ENCODE data around the gene ELMO2. TPM values are rescaled to one million over a fixed set of nuclear protein-coding genes. Genes with fewer than 3 reads are reported as not detected.

ELMO2 gene
- total RNA-seq, 6 experiments from 2014 or later: 14.9 to 22.9 (median 17.4) TPM

- ATAC-seq (no peak), DNase-seq (no peak)
- Histone ChIP-seq H3K27me3 (no peaks in the 10 kb centered on the region), H3K36me3 (peaks cover 0 to 77% (median 19%) of the 10 kb centered on the region in 4 donors), H3K27ac (no peak overlapping the region), H3K4me3 (no peak overlapping the region), H3K9me3 (no peaks in the 10 kb centered on the region), H3K4me1 (no peaks in the 10 kb centered on the region)
- WGBS (ENCODE audit: insufficient coverage, low coverage, low lambda C conversion rate, missing lambda C conversion rate): 80% methylated on average over 1 of the region's 2 CpGs
- intact Hi-C loops (cut with DNase I): no loop called here
- TF ChIP-seq, protein P1, sequence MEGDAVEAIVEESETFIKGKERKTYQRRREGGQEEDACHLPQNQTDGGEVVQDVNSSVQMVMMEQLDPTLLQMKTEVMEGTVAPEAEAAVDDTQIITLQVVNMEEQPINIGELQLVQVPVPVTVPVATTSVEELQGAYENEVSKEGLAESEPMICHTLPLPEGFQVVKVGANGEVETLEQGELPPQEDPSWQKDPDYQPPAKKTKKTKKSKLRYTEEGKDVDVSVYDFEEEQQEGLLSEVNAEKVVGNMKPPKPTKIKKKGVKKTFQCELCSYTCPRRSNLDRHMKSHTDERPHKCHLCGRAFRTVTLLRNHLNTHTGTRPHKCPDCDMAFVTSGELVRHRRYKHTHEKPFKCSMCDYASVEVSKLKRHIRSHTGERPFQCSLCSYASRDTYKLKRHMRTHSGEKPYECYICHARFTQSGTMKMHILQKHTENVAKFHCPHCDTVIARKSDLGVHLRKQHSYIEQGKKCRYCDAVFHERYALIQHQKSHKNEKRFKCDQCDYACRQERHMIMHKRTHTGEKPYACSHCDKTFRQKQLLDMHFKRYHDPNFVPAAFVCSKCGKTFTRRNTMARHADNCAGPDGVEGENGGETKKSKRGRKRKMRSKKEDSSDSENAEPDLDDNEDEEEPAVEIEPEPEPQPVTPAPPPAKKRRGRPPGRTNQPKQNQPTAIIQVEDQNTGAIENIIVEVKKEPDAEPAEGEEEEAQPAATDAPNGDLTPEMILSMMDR (IDR thresholded peaks at IDR 0.05): no peak
- no peak for TF ChIP-seq POLR2A (IDR thresholded peaks at IDR 0.05)
Observed at GRCh38 chr20:46378412-46379009, 27.9 kb downstream of the ELMO2 start.

DNA sequence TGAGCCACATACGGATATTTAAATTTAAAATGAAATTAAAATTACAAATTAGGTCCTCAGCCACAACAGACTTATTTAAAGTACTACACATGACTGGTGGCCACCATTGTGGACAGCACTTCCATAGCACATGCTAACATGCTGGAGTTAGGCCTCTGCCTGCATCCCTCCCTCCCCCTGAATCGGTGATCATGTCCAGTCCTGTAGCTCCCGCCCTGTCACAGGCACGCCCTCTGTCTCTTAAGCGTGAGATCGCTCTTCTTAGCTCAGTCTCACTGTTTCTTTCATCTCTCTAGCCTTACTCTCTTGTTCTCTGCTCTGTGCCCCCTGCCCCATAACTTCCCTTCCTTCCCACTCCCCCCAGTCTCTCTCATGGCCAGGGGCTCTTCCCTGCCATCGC lies 28.9 kb downstream of the ELMO2 start:
- Histone ChIP-seq H3K27ac (no peak overlapping the region), H3K36me3 (peaks cover 4 to 77% (median 22%) of the 10 kb centered on the region in 4 donors), H3K9me3 (no peaks in the 10 kb centered on the region), H3K4me3 (no peak overlapping the region), H3K27me3 (no peaks in the 10 kb centered on the region), H3K4me1 (no peaks in the 10 kb centered on the region)
- DNase-seq (no peak), ATAC-seq (no peak)
- intact Hi-C loops (cut with DNase I): no loop called here
- 98% methylated on average over 7 of the region's 7 CpGs for WGBS (ENCODE audit: insufficient coverage, low coverage, low lambda C conversion rate, missing lambda C conversion rate)
- TF ChIP-seq POLR2A (IDR thresholded peaks at IDR 0.05): no peak
- TF ChIP-seq, protein P1 (IDR thresholded peaks at IDR 0.05): no peak

DNA sequence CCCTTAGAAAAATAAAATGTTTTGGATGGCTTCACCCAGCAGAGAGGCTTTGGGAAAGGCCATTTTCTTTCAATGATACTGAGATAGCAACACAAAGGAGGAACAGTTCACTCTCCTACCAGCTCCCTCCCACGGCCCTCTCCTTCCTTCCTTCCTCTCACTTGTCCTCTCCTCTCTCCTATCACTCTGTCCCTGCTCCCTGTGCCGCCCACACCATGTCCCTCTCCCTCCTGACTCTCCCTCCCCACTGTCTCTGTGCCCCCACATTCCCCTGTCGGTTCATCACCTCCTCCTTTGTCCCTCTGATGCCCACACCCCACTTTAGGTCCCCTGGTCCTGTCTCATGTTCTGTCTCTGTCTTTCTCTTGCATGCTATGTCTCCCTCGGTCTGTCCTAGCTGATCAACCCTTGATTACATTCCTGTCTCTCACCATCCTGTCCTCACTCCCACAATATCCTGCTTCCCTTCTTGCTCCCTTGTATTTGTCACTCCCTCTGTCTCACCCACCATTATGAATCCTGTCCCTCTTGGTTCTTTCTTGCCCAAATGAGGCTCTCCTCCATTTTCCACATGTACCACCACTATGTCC lies 30.1 kb downstream of the ELMO2 start:
- intact Hi-C loops (cut with DNase I): no loop called here
- H3K36me3 ChIP-seq: peaks cover 4 to 77% (median 30%) of the 10 kb centered on the region in 4 donors
- no peak overlapping the region for H3K4me3 ChIP-seq
- no peak overlapping the region for H3K27ac ChIP-seq
- WGBS (ENCODE audit: insufficient coverage, low coverage, low lambda C conversion rate, missing lambda C conversion rate): 60% methylated on average over 3 of the region's 4 CpGs
- H3K4me1 ChIP-seq: no peaks in the 10 kb centered on the region
- H3K9me3 ChIP-seq: no peaks in the 10 kb centered on the region
- ATAC-seq: no peak
- no peaks in the 10 kb centered on the region for H3K27me3 ChIP-seq
- TF ChIP-seq, protein P1 (IDR thresholded peaks at IDR 0.05): no peak
- TF ChIP-seq POLR2A (IDR thresholded peaks at IDR 0.05): no peak
- DNase-seq: no peak

DNA sequence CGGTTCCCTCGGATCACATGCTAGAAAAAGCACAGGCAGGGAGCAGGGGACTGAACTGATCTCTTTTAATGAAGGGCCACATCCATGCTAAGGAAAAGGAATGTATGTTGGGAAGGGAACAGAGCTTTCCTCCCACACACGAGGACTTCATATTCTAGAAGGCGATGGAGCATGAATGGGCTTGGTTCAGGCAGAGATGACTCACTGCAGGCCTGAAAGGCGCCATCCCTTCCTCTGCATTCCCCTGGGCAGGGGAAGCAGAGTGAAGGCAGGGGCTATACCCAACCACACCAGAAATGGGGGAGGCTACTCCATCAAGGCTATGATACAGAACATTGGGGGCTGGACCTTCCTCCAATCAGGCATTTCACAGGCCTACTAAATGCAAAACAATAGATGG lies 30.6 kb downstream of the ELMO2 start:
- peaks cover 4 to 77% (median 33%) of the 10 kb centered on the region in 4 donors for H3K36me3 ChIP-seq
- intact Hi-C loops (cut with DNase I): no loop called here
- no peaks in the 10 kb centered on the region for H3K9me3 ChIP-seq
- H3K27me3 ChIP-seq: no peaks in the 10 kb centered on the region
- TF ChIP-seq, protein P1 (IDR thresholded peaks at IDR 0.05): no peak
- no peak for TF ChIP-seq POLR2A (IDR thresholded peaks at IDR 0.05)
- H3K4me3 ChIP-seq: no peak overlapping the region
- no peak for DNase-seq
- no peaks in the 10 kb centered on the region for H3K4me1 ChIP-seq
- H3K27ac ChIP-seq: no peak overlapping the region
- ATAC-seq: no peak
- 95% methylated on average over 3 of the region's 5 CpGs for WGBS (ENCODE audit: insufficient coverage, low coverage, low lambda C conversion rate, missing lambda C conversion rate)
